Ishikawa (cell line): Measurements from ENCODE around the gene DICER1.

Experiments
- CEBPB ChIP-seq: IDR thresholded peaks from 2 replicates; pipeline ENCODE4 v1.6.1; 2012
- CREB1 ChIP-seq: IDR thresholded peaks from 2 replicates; pipeline ENCODE4 v1.6.1; 2012; ENCODE audit warnings: low read depth
- EGR1 ChIP-seq: IDR thresholded peaks from 2 replicates; pipeline ENCODE4 v1.6.1; 2012
- EP300 ChIP-seq: IDR thresholded peaks from 2 replicates; pipeline ENCODE4 v1.6.1; 2012; ENCODE audit warnings: borderline replicate concordance
- FOXM1 ChIP-seq: IDR thresholded peaks from 2 replicates; pipeline ENCODE4 v1.6.1; 2012; ENCODE audit warnings: low read depth, borderline replicate concordance
- MAX ChIP-seq: IDR thresholded peaks from 2 replicates; pipeline ENCODE4 v1.6.1; 2012
- NFIC ChIP-seq: IDR thresholded peaks from 2 replicates; pipeline ENCODE4 v1.6.1; 2012
- RAD21 ChIP-seq: IDR thresholded peaks from 2 replicates; pipeline ENCODE4 v1.6.1; 2012; ENCODE audit warnings: low read depth
- REST ChIP-seq: IDR thresholded peaks from 2 replicates; pipeline ENCODE4 v1.6.1; 2012; ENCODE audit warnings: low read depth, mild to moderate bottlenecking
- TAF1 ChIP-seq: IDR thresholded peaks from 2 replicates; pipeline ENCODE4 v1.6.1; 2012; ENCODE audit warnings: low read depth, mild to moderate bottlenecking
- TCF12 ChIP-seq: IDR thresholded peaks from 2 replicates; pipeline ENCODE4 v1.6.1; 2012; ENCODE audit warnings: low read depth
- TEAD4 ChIP-seq: IDR thresholded peaks from 2 replicates; pipeline ENCODE4 v1.6.1; 2012
- USF1 ChIP-seq: IDR thresholded peaks from 2 replicates; pipeline ENCODE4 v1.6.1; 2012
- YY1 ChIP-seq: IDR thresholded peaks from 2 replicates; pipeline ENCODE4 v1.6.1; 2012; ENCODE audit warnings: low read depth
- ZBTB7A ChIP-seq: IDR thresholded peaks from 2 replicates; pipeline ENCODE4 v1.6.1; 2012; ENCODE audit warnings: low read depth

The DICER1 gene

DNA sequence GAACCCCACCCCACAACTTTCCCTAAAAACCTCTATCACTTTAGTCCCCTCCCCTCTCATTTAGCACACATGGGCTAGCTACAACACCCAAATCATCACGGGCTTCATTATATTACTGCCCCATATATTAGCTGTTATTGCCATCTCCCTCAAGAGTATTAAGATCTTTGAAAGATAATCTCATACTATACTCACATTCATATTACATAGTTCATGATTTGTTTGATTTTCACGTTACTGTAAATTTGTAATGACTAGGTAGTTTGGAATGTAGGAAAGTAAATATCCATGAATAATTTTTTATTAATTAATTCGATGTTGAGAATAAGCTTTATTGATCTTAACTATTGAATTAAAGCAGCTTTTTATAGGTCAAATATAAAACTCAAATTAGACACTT lies 7.9 kb downstream of the DICER1 start:
- TF ChIP-seq CEBPB: no peak
- TF ChIP-seq EP300: no peak
- no peak for TF ChIP-seq RAD21
- no peak for TF ChIP-seq TAF1
- no peak for TF ChIP-seq NFIC
- TF ChIP-seq ZBTB7A: no peak
- TF ChIP-seq YY1: no peak
- TF ChIP-seq FOXM1: no peak
- no peak for TF ChIP-seq TCF12
- TF ChIP-seq CREB1: no peak
- no peak for TF ChIP-seq REST
- no peak for TF ChIP-seq MAX
- no peak for TF ChIP-seq EGR1
- TF ChIP-seq TEAD4: no peak
- TF ChIP-seq USF1: no peak

GRCh38 chr14:95147597-95147996 lies 9.7 kb downstream of the DICER1 start:
- TF ChIP-seq MAX (no peak), TCF12 (no peak), USF1 (no peak), ZBTB7A (no peak), NFIC (no peak), REST (no peak), YY1 (no peak), RAD21 (no peak), EGR1 (no peak), TEAD4 (no peak), CREB1 (no peak), TAF1 (no peak), CEBPB (no peak)

DNA sequence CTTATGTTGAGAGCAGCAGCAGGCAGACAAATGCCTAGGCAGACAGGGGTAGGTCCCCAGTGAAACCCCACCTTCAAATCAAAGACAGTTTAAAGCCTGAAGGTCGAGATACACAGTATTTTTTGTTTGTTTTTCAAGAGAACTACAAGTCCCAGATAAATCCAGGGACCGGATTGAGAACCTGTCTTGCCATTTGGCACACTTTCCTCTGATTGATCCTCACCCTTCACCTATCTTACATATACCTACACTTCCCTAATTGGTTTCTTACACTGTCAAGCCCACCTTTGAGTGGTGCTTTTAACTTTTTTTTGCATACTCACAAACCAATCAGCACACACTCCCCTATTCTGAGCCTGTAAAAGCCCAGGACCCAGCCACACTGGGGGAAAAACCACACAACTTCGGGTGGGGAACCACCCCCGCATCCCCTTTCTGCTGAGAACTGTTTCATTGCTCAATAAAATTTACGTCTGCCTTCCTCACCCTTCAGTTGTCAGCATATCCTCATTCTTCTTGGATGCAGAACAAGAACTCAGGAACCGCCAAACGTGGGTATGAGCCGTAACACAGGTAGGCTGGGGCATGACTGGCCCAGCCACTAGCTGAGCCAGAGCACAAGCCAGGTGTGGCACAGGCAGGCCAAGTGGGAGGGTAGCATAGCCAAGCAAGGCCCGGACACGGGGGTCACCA lies 11.1 kb downstream of the DICER1 start:
- TF ChIP-seq EGR1 (no peak), TAF1 (no peak), CREB1 (no peak), TCF12 (no peak)

GRCh38 chr14:95144849-95145248 lies 12.5 kb downstream of the DICER1 start:
- no peak for TF ChIP-seq TAF1
- no peak for TF ChIP-seq CEBPB
- TF ChIP-seq EGR1: no peak
- TF ChIP-seq FOXM1: no peak
- no peak for TF ChIP-seq CREB1
- no peak for TF ChIP-seq RAD21
- TF ChIP-seq YY1: no peak
- no peak for TF ChIP-seq EP300
- no peak for TF ChIP-seq TCF12
- TF ChIP-seq MAX: no peak
- TF ChIP-seq USF1: no peak
- TF ChIP-seq TEAD4: no peak
- TF ChIP-seq NFIC: no peak
- no peak for TF ChIP-seq ZBTB7A

- TF ChIP-seq NFIC (no peak), TCF12 (no peak), USF1 (no peak), FOXM1 (no peak), MAX (no peak), RAD21 (no peak), TAF1 (no peak), CREB1 (no peak), REST (no peak)
Measured at GRCh38 chr14:95143808-95144620, 13.3 kb downstream of the DICER1 start.
